MM.1S (cell line): Measurements from ENCODE around the gene CALHM2.

ENCODE experiments used
- DNase-seq: peaks from one replicate; pipeline ENCODE4 v3.0.0-alpha.2; 2015
- H2AFZ ChIP-seq: fragments of 300-600 bp; sonication (generic); 2 replicates; pipeline ENCODE4 v1.6.0; 2016; ENCODE audit warnings: antibody characterized with exemption, low read length
- H3F3A ChIP-seq: fragments of 300-600 bp; sonication (generic); 2 replicates; pipeline ENCODE4 v1.6.1; 2016; ENCODE audit warnings: mild to moderate bottlenecking, antibody characterized with exemption, low read length, moderate library complexity, mixed read lengths; ENCODE audit not compliant: insufficient read depth
- H3K27ac ChIP-seq: fragments of 300-600 bp; sonication (generic); 2 replicates; pipeline ENCODE4 v1.5.1; 2016; ENCODE audit warnings: mild to moderate bottlenecking, low read length
- H3K27me3 ChIP-seq: fragments of 300-600 bp; sonication (generic); replicated peaks from 2 replicates; pipeline ENCODE4 v1.6.0; 2016; ENCODE audit warnings: low read length; ENCODE audit not compliant: insufficient read depth
- H3K36me3 ChIP-seq: fragments of 300-600 bp; sonication (generic); replicated peaks from 2 replicates; pipeline ENCODE4 v1.6.1; 2016; ENCODE audit warnings: mild to moderate bottlenecking, low read length, mixed read lengths; ENCODE audit not compliant: insufficient read depth
- H3K4me1 ChIP-seq: fragments of 300-600 bp; sonication (generic); 2 replicates; pipeline ENCODE4 v1.6.1; 2016; ENCODE audit warnings: low read length, mixed read lengths
- H3K4me2 ChIP-seq: fragments of 300-600 bp; sonication (generic); 2 replicates; pipeline ENCODE4 v1.6.0; 2016; ENCODE audit warnings: low read depth, low read length
- H3K4me3 ChIP-seq: fragments of 300-600 bp; sonication (generic); 2 replicates; pipeline ENCODE4 v1.5.1; 2016; ENCODE audit warnings: low read length, mixed read lengths
- H3K79me2 ChIP-seq: fragments of 300-600 bp; sonication (generic); 2 replicates; pipeline ENCODE4 v1.6.1; 2016; ENCODE audit warnings: mixed run types, low read length, mixed read lengths
- H3K9ac ChIP-seq: fragments of 300-600 bp; sonication (generic); 2 replicates; pipeline ENCODE4 v1.6.1; 2016; ENCODE audit warnings: low read length, mixed read lengths
- H3K9me2 ChIP-seq: fragments of 300-600 bp; sonication (generic); replicated peaks from 2 replicates; pipeline ENCODE4 v1.6.1; 2016; ENCODE audit warnings: mild to moderate bottlenecking, low read length, mixed read lengths; ENCODE audit not compliant: insufficient read depth
- H3K9me3 ChIP-seq: fragments of 300-600 bp; sonication (generic); replicated peaks from 2 replicates; pipeline ENCODE4 v1.6.1; 2016; ENCODE audit warnings: mild to moderate bottlenecking, low read length, mixed read lengths; ENCODE audit not compliant: insufficient read depth
- H4K20me1 ChIP-seq: fragments of 300-600 bp; sonication (generic); 2 replicates; pipeline ENCODE4 v1.6.1; 2016; ENCODE audit warnings: mild to moderate bottlenecking, low read length, moderate library complexity, mixed read lengths; ENCODE audit not compliant: insufficient read depth
- EZH2 ChIP-seq: fragments of 300-600 bp; sonication (generic); optimal IDR thresholded peaks from 2 replicates; pipeline ENCODE3; 2017; ENCODE audit warnings: low read depth, mild to moderate bottlenecking, antibody characterized with exemption, low read length, mixed read lengths
- EZH2phosphoT487 ChIP-seq: fragments of 300-600 bp; sonication (generic); IDR thresholded peaks from 2 replicates; pipeline ENCODE4 v1.6.1; 2018; ENCODE audit warnings: antibody characterized with exemption, low read length
- TF ChIP-seq, protein P1 (sequence below): fragments of 300-600 bp; sonication (generic); IDR thresholded peaks from 2 replicates; pipeline ENCODE4 v1.5.1; 2016; ENCODE audit warnings: antibody characterized with exemption, low read length, mixed read lengths

CALHM2 gene

GRCh38 chr10:103467406-103467805 lies 15.2 kb upstream of the CALHM2 start:
- no peaks in the 10 kb centered on the region for H3K27me3 ChIP-seq
- H3K79me2 ChIP-seq = no peaks in the 10 kb centered on the region
- no peak overlapping the region for H3K4me3 ChIP-seq
- H3K36me3 ChIP-seq = no peaks in the 10 kb centered on the region
- no peak overlapping the region for H3K27ac ChIP-seq
- no peak overlapping the region for H2AFZ ChIP-seq
- H3F3A ChIP-seq = peaks cover 21% of the 10 kb centered on the region
- no peaks in the 10 kb centered on the region for H4K20me1 ChIP-seq
- H3K4me2 ChIP-seq = no peak overlapping the region
- no peak for DNase-seq
- H3K9me3 ChIP-seq = no peaks in the 10 kb centered on the region
- no peak for TF ChIP-seq EZH2phosphoT487
- no peak for TF ChIP-seq EZH2
- TF ChIP-seq, protein P1, sequence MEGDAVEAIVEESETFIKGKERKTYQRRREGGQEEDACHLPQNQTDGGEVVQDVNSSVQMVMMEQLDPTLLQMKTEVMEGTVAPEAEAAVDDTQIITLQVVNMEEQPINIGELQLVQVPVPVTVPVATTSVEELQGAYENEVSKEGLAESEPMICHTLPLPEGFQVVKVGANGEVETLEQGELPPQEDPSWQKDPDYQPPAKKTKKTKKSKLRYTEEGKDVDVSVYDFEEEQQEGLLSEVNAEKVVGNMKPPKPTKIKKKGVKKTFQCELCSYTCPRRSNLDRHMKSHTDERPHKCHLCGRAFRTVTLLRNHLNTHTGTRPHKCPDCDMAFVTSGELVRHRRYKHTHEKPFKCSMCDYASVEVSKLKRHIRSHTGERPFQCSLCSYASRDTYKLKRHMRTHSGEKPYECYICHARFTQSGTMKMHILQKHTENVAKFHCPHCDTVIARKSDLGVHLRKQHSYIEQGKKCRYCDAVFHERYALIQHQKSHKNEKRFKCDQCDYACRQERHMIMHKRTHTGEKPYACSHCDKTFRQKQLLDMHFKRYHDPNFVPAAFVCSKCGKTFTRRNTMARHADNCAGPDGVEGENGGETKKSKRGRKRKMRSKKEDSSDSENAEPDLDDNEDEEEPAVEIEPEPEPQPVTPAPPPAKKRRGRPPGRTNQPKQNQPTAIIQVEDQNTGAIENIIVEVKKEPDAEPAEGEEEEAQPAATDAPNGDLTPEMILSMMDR = no peak
- H3K9ac ChIP-seq = no peak overlapping the region
- peaks cover 16% of the 10 kb centered on the region for H3K4me1 ChIP-seq
- H3K9me2 ChIP-seq = no peaks in the 10 kb centered on the region

DNA sequence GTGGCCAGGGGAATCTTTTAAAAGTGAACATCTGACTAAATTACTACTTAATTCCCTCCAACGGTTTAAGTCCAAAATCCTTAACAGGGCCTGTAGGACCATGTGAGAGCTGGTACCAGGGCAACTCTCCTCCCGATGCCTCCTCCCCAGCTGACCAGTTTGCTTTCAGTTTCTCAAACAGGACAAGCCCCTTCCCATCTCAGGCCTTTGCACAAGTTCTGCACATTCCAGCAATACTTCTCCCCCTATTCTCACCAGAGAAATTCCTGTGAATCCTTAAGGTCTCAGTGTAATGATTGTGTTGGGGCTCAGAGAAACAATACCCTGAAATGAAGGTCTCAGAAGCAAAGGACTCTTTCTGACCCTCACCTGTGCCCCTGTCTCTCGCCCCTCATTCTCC lies 14.6 kb upstream of the CALHM2 start:
- H3K36me3 ChIP-seq = no peaks in the 10 kb centered on the region
- H3K9ac ChIP-seq = no peak overlapping the region
- no peak overlapping the region for H3K4me3 ChIP-seq
- H3K27ac ChIP-seq = no peak overlapping the region
- no peaks in the 10 kb centered on the region for H4K20me1 ChIP-seq
- no peaks in the 10 kb centered on the region for H3K9me3 ChIP-seq
- peaks cover 14% of the 10 kb centered on the region for H3F3A ChIP-seq
- no peaks in the 10 kb centered on the region for H3K79me2 ChIP-seq
- H3K4me2 ChIP-seq = no peak overlapping the region
- no peaks in the 10 kb centered on the region for H3K27me3 ChIP-seq
- no peaks in the 10 kb centered on the region for H3K9me2 ChIP-seq
- H2AFZ ChIP-seq = no peak overlapping the region
- TF ChIP-seq, protein P1 = no peak
- TF ChIP-seq EZH2phosphoT487 = no peak
- TF ChIP-seq EZH2 = no peak
- H3K4me1 ChIP-seq = peaks cover 9% of the 10 kb centered on the region
- DNase-seq = no peak

- no peak overlapping the region for H3K4me2 ChIP-seq
- no peaks in the 10 kb centered on the region for H3K27me3 ChIP-seq
- no peaks in the 10 kb centered on the region for H3K9me2 ChIP-seq
- no peaks in the 10 kb centered on the region for H3K36me3 ChIP-seq
- H3F3A ChIP-seq = peaks cover 3% of the 10 kb centered on the region
- TF ChIP-seq, protein P1 = no peak
- TF ChIP-seq EZH2phosphoT487 = no peak
- no peak for TF ChIP-seq EZH2
- no peaks in the 10 kb centered on the region for H4K20me1 ChIP-seq
- no peak overlapping the region for H3K9ac ChIP-seq
- no peak overlapping the region for H3K4me3 ChIP-seq
- H3K4me1 ChIP-seq = peaks cover 3% of the 10 kb centered on the region
- no peak overlapping the region for H3K27ac ChIP-seq
- no peaks in the 10 kb centered on the region for H3K9me3 ChIP-seq
- DNase-seq = no peak
- no peak overlapping the region for H2AFZ ChIP-seq
- no peaks in the 10 kb centered on the region for H3K79me2 ChIP-seq
Measured at GRCh38 chr10:103465411-103466179, 13.4 kb upstream of the CALHM2 start.
